Natural killer cell (primary cell): ENCODE data around the gene ZFHX2. TPM values are rescaled to one million over a fixed set of nuclear protein-coding genes. Genes with fewer than 3 reads are reported as not detected.

Source experiments
- ATAC-seq, 3 donors: fragments of 150-1000 bp in 2 of 3; fragments of 200-7000 bp in 1 of 3; cut with Tn5 transposase; 1 replicate in 1 of 3; 2 replicates in 2 of 3; pipeline ENCODE4 v1.10.0; 2021; ENCODE audit warnings: mild to moderate bottlenecking in 2 of 3, moderate library complexity in 2 of 3
- DNase-seq, 2 donors: peaks; one replicate each; pipeline versions ENCODE4 v3.0.0 to v3.0.0-alpha.2; 2013 to 2021; ENCODE audit warnings: mixed read lengths in 1 of 2
- H3K27ac ChIP-seq: one replicate; pipeline ENCODE4 v1.5.1; 2013; ENCODE audit warnings: mild to moderate bottlenecking, low read length
- H3K27me3 ChIP-seq: one replicate; pipeline ENCODE4 v1.6.1; 2013; ENCODE audit warnings: low read length; ENCODE audit not compliant: control insufficient read depth, insufficient read depth
- H3K36me3 ChIP-seq: one replicate; pipeline ENCODE4 v1.6.1; 2013; ENCODE audit warnings: low read length; ENCODE audit not compliant: control insufficient read depth, insufficient read depth
- H3K4me1 ChIP-seq: one replicate; pipeline ENCODE4 v1.6.1; 2013; ENCODE audit warnings: low read length; ENCODE audit not compliant: control insufficient read depth, insufficient read depth
- H3K4me3 ChIP-seq: one replicate; pipeline ENCODE4 v1.5.1; 2013; ENCODE audit warnings: low read length
- H3K9me3 ChIP-seq: one replicate; pipeline ENCODE4 v1.6.1; 2013; ENCODE audit warnings: low read length; ENCODE audit not compliant: control insufficient read depth, insufficient read depth
- H3K27ac Mint-ChIP-seq, 2 donors: one replicate each; pipeline ENCODE4 v1.8.0; 2022; ENCODE audit warnings: mild to moderate bottlenecking in 2 of 2, mixed read lengths in 2 of 2, moderate library complexity in 1 of 2
- H3K27me3 Mint-ChIP-seq, 2 donors: one replicate each; pipeline ENCODE4 v1.8.0; 2022; ENCODE audit warnings: low read depth in 2 of 2, mixed read lengths in 2 of 2
- H3K36me3 Mint-ChIP-seq: one replicate; pipeline ENCODE4 v1.8.0; 2022; ENCODE audit warnings: mixed read lengths
- H3K4me1 Mint-ChIP-seq, 2 donors: one replicate each; pipeline ENCODE4 v1.8.0; 2022; ENCODE audit warnings: mixed read lengths in 2 of 2
- H3K4me3 Mint-ChIP-seq: one replicate; pipeline ENCODE4 v1.8.0; 2022; ENCODE audit warnings: mild to moderate bottlenecking, moderate library complexity, mixed read lengths
- H3K9me3 Mint-ChIP-seq, 2 donors: one replicate each; pipeline ENCODE4 v1.8.0; 2022; ENCODE audit warnings: mixed read lengths in 2 of 2
- WGBS: methylation state at CpG from one replicate; pipeline ENCODE4 v1.1.7; 2013; ENCODE audit warnings: missing lambda C conversion rate; ENCODE audit not compliant: insufficient coverage; 5-methylcytosine and 5-hydroxymethylcytosine counted together
- intact Hi-C: fragments of 100-400 bp; cut with micrococcal nuclease; formaldehyde crosslinking; loops from one replicate; pipeline ENCODE4 v1.14.2; 2022
- total RNA-seq, 4 donors: library from RNA; stranded (reverse); fragments of 120-200 nt in 1 of 4; gene quantifications; one replicate each; pipeline versions ENCODE4 v1.2.3 to v1.2.4, GENCODE V29; 2013 to 2022
- TF ChIP-seq, protein P1 (sequence below): fragments of 200-600 bp; IDR thresholded peaks from one replicate; pipeline ENCODE4 v1.8.0; 2022; ENCODE audit warnings: antibody characterized with exemption

The ZFHX2 gene
- total RNA-seq, 3 donors from 2014 or later (not counting 1 experiment from before 2014, with no cell fraction given): 0.07 to 0.72 (median 0.45) TPM

DNA sequence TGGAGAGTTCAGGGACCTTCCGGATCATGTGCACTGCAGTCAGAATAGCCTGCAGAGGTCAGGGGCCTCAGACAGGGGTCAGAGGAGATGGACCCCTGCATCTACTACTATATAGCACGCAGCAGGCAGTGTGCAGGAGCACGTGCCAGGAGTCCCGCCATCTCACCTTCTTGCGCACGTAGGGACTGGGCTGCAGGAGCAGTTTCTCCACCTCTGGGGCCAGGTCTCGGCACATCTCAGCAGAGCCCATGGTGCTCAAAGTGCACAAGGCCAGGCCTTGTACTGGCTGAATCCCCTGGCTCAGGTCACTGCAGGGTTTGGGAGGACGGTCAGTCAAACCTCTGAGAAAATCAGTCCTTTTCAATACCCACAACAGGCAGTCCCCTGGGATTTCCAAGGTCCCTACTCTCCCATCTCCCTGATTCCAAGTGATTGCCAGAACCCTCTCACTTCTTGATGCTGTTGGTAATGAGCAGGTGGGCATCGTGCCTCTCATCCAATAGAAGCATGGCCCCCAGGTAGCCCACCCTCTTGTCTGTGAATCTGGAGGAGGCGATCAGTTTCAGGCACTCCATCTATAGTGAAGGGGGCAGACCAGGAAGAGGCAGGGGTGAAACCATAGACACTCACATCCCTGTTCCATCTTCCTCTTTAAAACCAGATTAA, 14.7 kb upstream of the ZFHX2 start:
- peak overlapping the region; percentile 91 to 99 for H3K27ac Mint-ChIP-seq
- H3K36me3 Mint-ChIP-seq: no peaks in the 10 kb centered on the region
- Histone ChIP-seq H3K27ac (peak overlapping the region; percentile 68), H3K4me1 (peaks cover 24% of the 10 kb centered on the region), H3K4me3 (no peak overlapping the region), H3K9me3 (no peaks in the 10 kb centered on the region), H3K36me3 (peaks cover 42% of the 10 kb centered on the region), H3K27me3 (no peaks in the 10 kb centered on the region)
- H3K4me3 Mint-ChIP-seq: peak overlapping the region; percentile 97
- peaks cover 24 to 38% of the 10 kb centered on the region in 2 donors for H3K4me1 Mint-ChIP-seq
- DNase-seq (no peak), ATAC-seq (no peak)
- H3K9me3 Mint-ChIP-seq: no peaks in the 10 kb centered on the region
- WGBS: 98% methylated on average over 9 of the region's 10 CpGs
- peaks cover 0 to 3% of the 10 kb centered on the region in 2 donors for H3K27me3 Mint-ChIP-seq
- TF ChIP-seq, protein P1, sequence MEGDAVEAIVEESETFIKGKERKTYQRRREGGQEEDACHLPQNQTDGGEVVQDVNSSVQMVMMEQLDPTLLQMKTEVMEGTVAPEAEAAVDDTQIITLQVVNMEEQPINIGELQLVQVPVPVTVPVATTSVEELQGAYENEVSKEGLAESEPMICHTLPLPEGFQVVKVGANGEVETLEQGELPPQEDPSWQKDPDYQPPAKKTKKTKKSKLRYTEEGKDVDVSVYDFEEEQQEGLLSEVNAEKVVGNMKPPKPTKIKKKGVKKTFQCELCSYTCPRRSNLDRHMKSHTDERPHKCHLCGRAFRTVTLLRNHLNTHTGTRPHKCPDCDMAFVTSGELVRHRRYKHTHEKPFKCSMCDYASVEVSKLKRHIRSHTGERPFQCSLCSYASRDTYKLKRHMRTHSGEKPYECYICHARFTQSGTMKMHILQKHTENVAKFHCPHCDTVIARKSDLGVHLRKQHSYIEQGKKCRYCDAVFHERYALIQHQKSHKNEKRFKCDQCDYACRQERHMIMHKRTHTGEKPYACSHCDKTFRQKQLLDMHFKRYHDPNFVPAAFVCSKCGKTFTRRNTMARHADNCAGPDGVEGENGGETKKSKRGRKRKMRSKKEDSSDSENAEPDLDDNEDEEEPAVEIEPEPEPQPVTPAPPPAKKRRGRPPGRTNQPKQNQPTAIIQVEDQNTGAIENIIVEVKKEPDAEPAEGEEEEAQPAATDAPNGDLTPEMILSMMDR: no peak
- intact Hi-C loops: no loop called here

GRCh38 chr14:23565626-23566025, 14.1 kb upstream of the ZFHX2 start:
- no peak overlapping the region for H3K4me3 Mint-ChIP-seq
- intact Hi-C loops: no loop called here

DNA sequence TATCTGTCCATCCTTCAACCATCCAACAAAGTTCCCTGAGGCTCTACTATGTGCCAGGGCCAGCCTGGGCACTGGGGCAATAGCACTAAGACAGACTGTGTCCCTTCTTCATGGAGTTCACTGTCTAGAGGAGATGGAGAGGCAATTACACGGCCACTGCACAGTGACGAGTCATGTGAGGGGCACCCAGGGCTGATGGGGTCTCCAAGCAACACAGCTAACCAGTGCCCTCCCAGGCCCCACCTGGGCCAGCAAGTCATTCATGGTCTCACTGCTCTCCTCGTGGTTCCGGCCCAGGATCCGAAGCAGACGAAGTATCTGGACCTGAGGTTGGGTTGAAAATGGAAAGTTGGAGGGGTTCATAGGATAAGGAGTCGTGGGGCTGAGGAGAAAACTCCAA, 13.3 kb upstream of the ZFHX2 start:
- Histone ChIP-seq H3K4me1 (peaks cover 24% of the 10 kb centered on the region), H3K4me3 (no peak overlapping the region), H3K27ac (no peak overlapping the region), H3K36me3 (peaks cover 53% of the 10 kb centered on the region), H3K27me3 (no peaks in the 10 kb centered on the region), H3K9me3 (no peaks in the 10 kb centered on the region)
- H3K27me3 Mint-ChIP-seq: peaks cover 0 to 3% of the 10 kb centered on the region in 2 donors
- DNase-seq (no peak), ATAC-seq (no peak)
- intact Hi-C loops: loop anchor here (5.0 kb wide), 1 partner anchor 238 kb away; no protein-coding TSS in a partner anchor
- TF ChIP-seq, protein P1: no peak
- H3K4me1 Mint-ChIP-seq: peaks cover 24 to 38% of the 10 kb centered on the region in 2 donors
- WGBS: 94% methylated on average over 6 of the region's 7 CpGs
- H3K27ac Mint-ChIP-seq: peak overlapping the region; percentile 31 to 34
- H3K4me3 Mint-ChIP-seq: peak overlapping the region; percentile 35
- H3K36me3 Mint-ChIP-seq: no peaks in the 10 kb centered on the region
- no peaks in the 10 kb centered on the region for H3K9me3 Mint-ChIP-seq

More at GRCh38 chr14:23565626-23566025, 14.1 kb upstream of the ZFHX2 start:
- no peaks in the 10 kb centered on the region for H3K9me3 Mint-ChIP-seq
- peaks cover 0 to 3% of the 10 kb centered on the region in 2 donors for H3K27me3 Mint-ChIP-seq
- ATAC-seq (no peak), DNase-seq (no peak)
- peaks cover 24% of the 10 kb centered on the region for H3K4me1 ChIP-seq
- no peak overlapping the region for H3K4me3 ChIP-seq
- WGBS: 98% methylated on average over 11 of the region's 11 CpGs
- peaks cover 48% of the 10 kb centered on the region for H3K36me3 ChIP-seq
- no peaks in the 10 kb centered on the region for H3K36me3 Mint-ChIP-seq
- no peak overlapping the region for H3K27ac Mint-ChIP-seq
- H3K9me3 ChIP-seq: no peaks in the 10 kb centered on the region
- peaks cover 24 to 38% of the 10 kb centered on the region in 2 donors for H3K4me1 Mint-ChIP-seq
- no peaks in the 10 kb centered on the region for H3K27me3 ChIP-seq
- TF ChIP-seq, protein P1: no peak
- no peak overlapping the region for H3K27ac ChIP-seq
